Mesendoderm (in vitro differentiated cells): ENCODE data around the gene SCN8A.

Experiments
- DNase-seq: peaks from one replicate; pipeline ENCODE4 v3.0.0; 2013
- H2AK5ac ChIP-seq: 2 replicates; pipeline ENCODE4 v1.6.1; 2013; ENCODE audit warnings: low read length, inconsistent platforms
- H2BK120ac ChIP-seq: 2 replicates; pipeline ENCODE4 v1.6.1; 2013; ENCODE audit warnings: low read depth, mild to moderate bottlenecking, low read length, moderate library complexity, mixed read lengths
- H2BK15ac ChIP-seq: replicated peaks from 2 replicates; pipeline ENCODE4 v1.6.1; 2013; ENCODE audit warnings: low read depth, mild to moderate bottlenecking, moderate library complexity
- H2BK5ac ChIP-seq: 2 replicates; pipeline ENCODE4 v1.6.1; 2013; ENCODE audit warnings: low read length, inconsistent platforms
- H3K18ac ChIP-seq: 2 replicates; pipeline ENCODE4 v1.6.1; 2013; ENCODE audit warnings: mild to moderate bottlenecking, low read length, mixed read lengths
- H3K23ac ChIP-seq: one replicate; pipeline ENCODE4 v1.6.1; 2013; ENCODE audit warnings: low read length
- H3K27ac ChIP-seq: 2 replicates; pipeline ENCODE4 v1.5.1; 2013; ENCODE audit warnings: low read depth, mild to moderate bottlenecking, inconsistent platforms, low read length, moderate library complexity
- H3K27me3 ChIP-seq: 2 replicates; pipeline ENCODE4 v1.6.1; 2013; ENCODE audit warnings: low read length, control low read depth, mild to moderate bottlenecking, inconsistent platforms; ENCODE audit not compliant: insufficient read depth, poor library complexity
- H3K36me3 ChIP-seq: 2 replicates; pipeline ENCODE4 v1.6.1; 2013; ENCODE audit warnings: low read length, inconsistent platforms; ENCODE audit not compliant: control insufficient read depth, insufficient read depth
- H3K4ac ChIP-seq: one replicate; pipeline ENCODE4 v1.6.1; 2013; ENCODE audit warnings: low read depth, mild to moderate bottlenecking, low read length, moderate library complexity
- H3K4me1 ChIP-seq: 2 replicates; pipeline ENCODE4 v1.6.1; 2013; ENCODE audit warnings: low read depth, low read length, inconsistent platforms; ENCODE audit not compliant: control insufficient read depth
- H3K4me2 ChIP-seq: 2 replicates; pipeline ENCODE4 v1.6.1; 2013; ENCODE audit warnings: low read length
- H3K4me3 ChIP-seq: 2 replicates; pipeline ENCODE4 v1.5.1; 2013; ENCODE audit warnings: mild to moderate bottlenecking, low read length
- H3K56ac ChIP-seq: one replicate; pipeline ENCODE4 v1.6.1; 2013; ENCODE audit warnings: low read length
- H3K79me1 ChIP-seq: 2 replicates; pipeline ENCODE4 v1.6.1; 2013; ENCODE audit warnings: low read length, inconsistent platforms
- H3K79me2 ChIP-seq: 2 replicates; pipeline ENCODE4 v1.6.1; 2013; ENCODE audit warnings: mild to moderate bottlenecking, low read length; ENCODE audit not compliant: control insufficient read depth, insufficient read depth
- H3K9ac ChIP-seq: 2 replicates; pipeline ENCODE4 v1.6.1; 2013; ENCODE audit warnings: low read length, inconsistent platforms
- H4K5ac ChIP-seq: one replicate; pipeline ENCODE4 v1.6.1; 2013; ENCODE audit warnings: low read length
- H4K8ac ChIP-seq: one replicate; pipeline ENCODE4 v1.6.1; 2013; ENCODE audit warnings: low read depth, mild to moderate bottlenecking, control low read depth, low read length, moderate library complexity
- WGBS: extraction: QIAGEN DNeasy Blood & Tissue Kit; methylation state at CpG from one replicate; pipeline ENCODE4 v1.1.7; 2013; ENCODE audit warnings: low lambda C conversion rate, missing lambda C conversion rate; ENCODE audit not compliant: insufficient coverage; ENCODE audit errors: extremely low coverage; 5-methylcytosine and 5-hydroxymethylcytosine counted together

Gene SCN8A

GRCh38 chr12:51777457-51777856, 186.4 kb downstream of the SCN8A start:
- Histone ChIP-seq H3K79me1 (no peaks in the 10 kb centered on the region), H3K18ac (no peak overlapping the region), H3K36me3 (no peaks in the 10 kb centered on the region), H3K4me1 (no peaks in the 10 kb centered on the region), H3K4ac (no peak overlapping the region), H2BK15ac (no peak overlapping the region), H2AK5ac (no peak overlapping the region), H4K8ac (no peak overlapping the region), H3K9ac (no peak overlapping the region), H3K27ac (no peak overlapping the region), H3K4me2 (no peak overlapping the region), H2BK120ac (no peak overlapping the region), H3K23ac (no peak overlapping the region), H3K4me3 (no peak overlapping the region), H4K5ac (no peak overlapping the region), H3K56ac (no peak overlapping the region), H3K79me2 (no peaks in the 10 kb centered on the region), H2BK5ac (no peak overlapping the region), H3K27me3 (no peaks in the 10 kb centered on the region)
- no CpG with 5 or more reads among the region's 2 CpGs for WGBS
- DNase-seq: peak; percentile 83

DNA sequence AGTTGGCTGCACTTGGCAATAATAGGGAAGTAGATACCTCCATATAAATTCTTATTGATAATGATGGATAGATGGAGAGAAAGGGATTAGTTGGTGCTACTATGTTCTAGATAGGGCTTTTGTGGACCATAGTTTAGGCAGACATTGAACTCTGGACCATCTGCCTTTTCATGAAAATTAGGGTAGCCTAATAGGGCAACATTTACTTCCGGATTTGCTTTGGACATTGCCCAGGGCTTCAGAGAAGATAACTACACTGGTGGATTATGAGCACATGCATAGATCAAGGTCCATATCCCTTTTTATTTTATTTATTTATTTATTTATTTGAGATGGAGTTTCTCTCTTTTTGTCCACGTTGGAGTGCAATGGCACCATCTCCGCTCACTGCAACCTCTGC, 186.9 kb downstream of the SCN8A start:
- Histone ChIP-seq H2BK15ac (no peak overlapping the region), H4K5ac (no peak overlapping the region), H4K8ac (no peak overlapping the region), H3K27ac (no peak overlapping the region), H3K4me2 (no peak overlapping the region), H3K23ac (no peak overlapping the region), H3K56ac (no peak overlapping the region), H3K79me2 (no peaks in the 10 kb centered on the region), H3K4me1 (no peaks in the 10 kb centered on the region), H3K36me3 (no peaks in the 10 kb centered on the region), H3K4me3 (no peak overlapping the region), H3K27me3 (no peaks in the 10 kb centered on the region), H3K18ac (no peak overlapping the region), H2BK5ac (no peak overlapping the region), H2AK5ac (no peak overlapping the region), H3K4ac (no peak overlapping the region), H2BK120ac (no peak overlapping the region), H3K79me1 (no peaks in the 10 kb centered on the region), H3K9ac (no peak overlapping the region)
- DNase-seq: no peak
- no CpG with 5 or more reads among the region's 3 CpGs for WGBS

- H2BK5ac ChIP-seq: no peak overlapping the region
- no CpG with 5 or more reads among the region's 5 CpGs for WGBS
- no peak overlapping the region for H2BK120ac ChIP-seq
These were observed 188.8 kb downstream of the SCN8A start for GRCh38 chr12:51779876-51780275.

DNA sequence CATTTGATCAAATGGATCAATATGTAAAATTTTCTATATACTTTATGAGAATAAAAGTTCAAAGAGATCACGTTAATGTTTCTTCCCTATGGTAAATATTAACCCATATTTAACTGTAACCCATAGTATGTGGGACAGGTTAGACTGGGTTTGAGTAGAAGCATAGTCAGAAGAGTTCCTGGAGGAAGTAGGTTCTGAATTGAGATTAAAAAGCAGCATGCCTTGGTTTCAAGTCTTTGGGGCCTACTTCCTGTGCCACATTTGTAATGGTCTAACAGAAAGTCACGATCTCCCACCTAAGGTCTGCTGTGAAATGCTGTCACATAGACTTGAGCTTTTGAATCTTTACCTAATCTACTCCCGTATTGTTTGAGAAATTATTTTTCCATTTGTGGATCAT, 193.7 kb downstream of the SCN8A start:
- Histone ChIP-seq H3K36me3 (no peaks in the 10 kb centered on the region), H3K4me3 (no peak overlapping the region), H3K4ac (no peak overlapping the region), H2BK15ac (no peak overlapping the region), H2BK120ac (no peak overlapping the region), H3K4me1 (no peaks in the 10 kb centered on the region), H3K79me1 (no peaks in the 10 kb centered on the region), H3K23ac (no peak overlapping the region), H4K5ac (no peak overlapping the region), H3K9ac (no peak overlapping the region), H3K56ac (no peak overlapping the region), H2BK5ac (no peak overlapping the region), H3K4me2 (no peak overlapping the region), H4K8ac (no peak overlapping the region), H3K27ac (no peak overlapping the region), H3K18ac (no peak overlapping the region), H3K27me3 (no peaks in the 10 kb centered on the region), H3K79me2 (no peaks in the 10 kb centered on the region), H2AK5ac (no peak overlapping the region)
- no peak for DNase-seq
- no CpG with 5 or more reads among the region's 3 CpGs for WGBS

More at GRCh38 chr12:51779876-51780275, 188.8 kb downstream of the SCN8A start:
- Histone ChIP-seq H3K79me1 (no peaks in the 10 kb centered on the region), H3K27ac (no peak overlapping the region), H3K18ac (no peak overlapping the region), H4K8ac (no peak overlapping the region), H3K23ac (no peak overlapping the region), H3K4ac (no peak overlapping the region), H3K56ac (no peak overlapping the region), H2AK5ac (no peak overlapping the region), H3K4me1 (no peaks in the 10 kb centered on the region), H2BK15ac (no peak overlapping the region), H3K9ac (no peak overlapping the region), H3K79me2 (no peaks in the 10 kb centered on the region), H3K4me3 (no peak overlapping the region), H3K4me2 (no peak overlapping the region), H4K5ac (no peak overlapping the region), H3K36me3 (no peaks in the 10 kb centered on the region), H3K27me3 (no peaks in the 10 kb centered on the region)
- no peak for DNase-seq

GRCh38 chr12:51785906-51786305, 194.9 kb downstream of the SCN8A start:
- Histone ChIP-seq H3K27me3 (no peaks in the 10 kb centered on the region), H3K4me2 (no peak overlapping the region), H3K27ac (no peak overlapping the region), H3K4me3 (no peak overlapping the region), H3K56ac (no peak overlapping the region), H2BK5ac (no peak overlapping the region), H3K79me1 (no peaks in the 10 kb centered on the region), H3K9ac (no peak overlapping the region), H4K5ac (no peak overlapping the region), H2BK15ac (no peak overlapping the region), H3K4me1 (no peaks in the 10 kb centered on the region), H3K23ac (no peak overlapping the region), H3K36me3 (no peaks in the 10 kb centered on the region), H3K4ac (no peak overlapping the region), H2AK5ac (no peak overlapping the region), H4K8ac (no peak overlapping the region), H3K79me2 (no peaks in the 10 kb centered on the region), H2BK120ac (no peak overlapping the region), H3K18ac (no peak overlapping the region)
- no peak for DNase-seq
- no CpG with 5 or more reads among the region's 2 CpGs for WGBS

GRCh38 chr12:51788876-51789275, 197.8 kb downstream of the SCN8A start:
- H3K36me3 ChIP-seq: no peaks in the 10 kb centered on the region
- H3K23ac ChIP-seq: no peak overlapping the region
- no peaks in the 10 kb centered on the region for H3K27me3 ChIP-seq
- H3K4me1 ChIP-seq: no peaks in the 10 kb centered on the region
- H3K27ac ChIP-seq: no peak overlapping the region
- no CpG with 5 or more reads among the region's 6 CpGs for WGBS
- H4K8ac ChIP-seq: no peak overlapping the region
- H3K18ac ChIP-seq: no peak overlapping the region
- no peak overlapping the region for H2AK5ac ChIP-seq
- H4K5ac ChIP-seq: no peak overlapping the region
- no peak overlapping the region for H3K9ac ChIP-seq
- H3K56ac ChIP-seq: no peak overlapping the region
- H2BK15ac ChIP-seq: no peak overlapping the region
- peak; percentile 47 for DNase-seq
- H3K4me2 ChIP-seq: no peak overlapping the region
- no peak overlapping the region for H2BK5ac ChIP-seq
- no peaks in the 10 kb centered on the region for H3K79me1 ChIP-seq
- no peak overlapping the region for H2BK120ac ChIP-seq
- no peaks in the 10 kb centered on the region for H3K79me2 ChIP-seq
- H3K4me3 ChIP-seq: no peak overlapping the region
- H3K4ac ChIP-seq: no peak overlapping the region
